T-helper 2 cell treated with Interferon-gamma antibody and Interleukin-4, amounts not matched to agents 5 μg/mL and 100 μg/mL, for 36 hours (primary cell): ENCODE data around the gene AATF.

Experiments
- DNase-seq: peaks from one replicate; pipeline ENCODE4 v3.0.0; 2021; ENCODE audit warnings: low spot score
- H3K27ac Mint-ChIP-seq: one replicate; pipeline ENCODE4 v1.8.0; 2021; ENCODE audit warnings: mild to moderate bottlenecking, mixed read lengths
- H3K27me3 Mint-ChIP-seq: one replicate; pipeline ENCODE4 v1.8.0; 2021; ENCODE audit warnings: low read depth, mixed read lengths
- H3K36me3 Mint-ChIP-seq: one replicate; pipeline ENCODE4 v1.8.0; 2021; ENCODE audit warnings: low read depth, mixed read lengths
- H3K4me1 Mint-ChIP-seq: one replicate; pipeline ENCODE4 v1.8.0; 2021; ENCODE audit warnings: low read depth, mixed read lengths
- H3K4me3 Mint-ChIP-seq: one replicate; pipeline ENCODE4 v1.8.0; 2022; ENCODE audit warnings: mild to moderate bottlenecking, moderate library complexity, mixed read lengths
- H3K9me3 Mint-ChIP-seq: one replicate; pipeline ENCODE4 v1.8.0; 2021; ENCODE audit warnings: mixed read lengths

The AATF gene

GRCh38 chr17:36972186-36972700 is 23.5 kb downstream of the AATF start:
- Mint-ChIP-seq H3K27me3 (no peaks in the 10 kb centered on the region), H3K27ac (no peak overlapping the region), H3K4me3 (no peak overlapping the region), H3K4me1 (peaks cover 15% of the 10 kb centered on the region), H3K9me3 (no peaks in the 10 kb centered on the region), H3K36me3 (peaks cover 31% of the 10 kb centered on the region)
- no peak for DNase-seq

- Mint-ChIP-seq H3K9me3 (no peaks in the 10 kb centered on the region), H3K27ac (no peak overlapping the region), H3K4me3 (no peak overlapping the region), H3K27me3 (no peaks in the 10 kb centered on the region), H3K4me1 (peaks cover 15% of the 10 kb centered on the region), H3K36me3 (peaks cover 24% of the 10 kb centered on the region)
- no peak for DNase-seq
Measured at GRCh38 chr17:36972905-36973304, 24.2 kb downstream of the AATF start.

GRCh38 chr17:36975922-36976515 is 27.3 kb downstream of the AATF start:
- H3K4me3 Mint-ChIP-seq, result no peak overlapping the region
- peaks cover 13% of the 10 kb centered on the region for H3K36me3 Mint-ChIP-seq
- no peaks in the 10 kb centered on the region for H3K27me3 Mint-ChIP-seq
- no peak for DNase-seq
- peaks cover 14% of the 10 kb centered on the region for H3K4me1 Mint-ChIP-seq
- H3K9me3 Mint-ChIP-seq, result no peaks in the 10 kb centered on the region
- no peak overlapping the region for H3K27ac Mint-ChIP-seq

DNA sequence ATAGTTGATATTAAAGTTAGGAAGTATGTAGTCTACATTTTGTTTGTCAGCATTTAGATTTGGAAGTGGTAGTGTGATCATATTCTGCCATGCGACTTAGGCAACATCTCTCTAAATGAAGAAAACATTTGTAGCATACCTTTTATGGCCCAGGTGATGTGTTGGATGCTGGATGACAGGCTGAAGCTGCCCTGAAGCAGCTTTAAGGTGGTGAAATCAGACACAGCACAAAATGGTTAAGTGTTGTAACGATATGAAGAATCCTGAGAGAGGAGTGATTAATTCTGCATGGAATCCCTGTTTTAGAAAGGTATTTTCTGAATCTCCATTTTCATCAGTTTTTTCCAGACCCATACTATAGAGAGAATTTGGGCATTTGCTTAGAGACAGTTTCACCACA is 28.3 kb downstream of the AATF start:
- Mint-ChIP-seq H3K4me3 (no peak overlapping the region), H3K9me3 (no peaks in the 10 kb centered on the region), H3K27me3 (no peaks in the 10 kb centered on the region), H3K36me3 (peaks cover 12% of the 10 kb centered on the region), H3K4me1 (peaks cover 14% of the 10 kb centered on the region), H3K27ac (no peak overlapping the region)
- no peak for DNase-seq

DNA sequence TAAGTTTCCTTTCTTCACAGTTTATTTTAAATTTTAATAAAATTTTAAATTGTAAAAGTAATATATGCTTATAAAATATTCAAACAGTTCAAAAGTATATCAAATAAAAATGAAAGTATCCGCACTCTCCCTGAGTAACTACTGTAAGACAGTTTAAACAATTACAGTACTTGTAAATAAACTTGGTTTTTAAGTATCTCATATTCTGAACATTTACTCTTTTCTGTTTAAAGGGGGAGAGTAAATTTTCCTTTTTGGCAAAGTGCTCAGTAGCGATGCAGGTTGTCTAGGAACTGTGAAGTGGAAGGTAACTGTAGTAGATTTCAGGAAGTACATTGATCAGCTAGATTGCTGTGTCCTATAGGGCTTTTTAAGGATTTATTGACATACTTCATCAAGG is 28.8 kb downstream of the AATF start:
- Mint-ChIP-seq H3K27ac (no peak overlapping the region), H3K27me3 (no peaks in the 10 kb centered on the region), H3K4me3 (no peak overlapping the region), H3K36me3 (peaks cover 14% of the 10 kb centered on the region), H3K9me3 (no peaks in the 10 kb centered on the region), H3K4me1 (peaks cover 14% of the 10 kb centered on the region)
- no peak for DNase-seq

DNA sequence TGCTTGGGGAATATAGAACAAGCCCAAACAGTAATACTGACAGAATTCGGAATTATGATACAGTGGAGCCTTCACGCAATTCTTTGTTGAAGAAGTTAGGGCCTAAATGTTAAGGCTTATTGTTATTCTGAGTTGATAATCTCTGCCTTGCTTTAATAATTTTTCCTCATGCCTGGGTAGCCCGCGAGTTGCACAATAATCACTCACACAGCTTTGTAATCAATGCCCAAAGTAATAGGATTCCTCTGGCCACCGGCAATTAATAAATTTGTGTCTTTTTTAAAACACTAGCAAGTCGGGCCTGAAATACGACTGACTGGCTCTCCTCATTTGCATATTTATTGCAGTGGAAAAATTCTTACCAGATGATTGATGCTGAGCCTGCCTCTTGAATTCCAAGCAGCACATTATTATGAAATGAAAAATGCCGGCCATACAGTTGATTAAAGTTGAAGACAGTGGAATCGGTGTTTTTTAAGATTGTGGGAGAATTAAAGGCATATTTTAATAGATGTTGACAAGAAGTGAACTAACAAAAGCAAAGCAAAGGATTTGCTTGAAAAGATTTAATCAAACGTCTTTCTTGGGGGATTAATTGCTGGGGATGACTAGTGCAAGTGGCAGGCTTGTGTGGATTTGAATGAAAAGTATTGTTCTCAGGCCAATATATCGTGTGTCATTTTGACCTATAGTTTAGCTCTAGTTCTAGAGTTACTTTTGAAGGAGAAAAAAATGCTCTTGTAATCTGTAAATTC is 30.2 kb downstream of the AATF start:
- Mint-ChIP-seq H3K27me3 (no peaks in the 10 kb centered on the region), H3K36me3 (peaks cover 14% of the 10 kb centered on the region), H3K9me3 (no peaks in the 10 kb centered on the region), H3K4me1 (peaks cover 11% of the 10 kb centered on the region), H3K4me3 (no peak overlapping the region), H3K27ac (no peak overlapping the region)
- DNase-seq, result no peak

- H3K36me3 Mint-ChIP-seq, result peaks cover 18% of the 10 kb centered on the region
- H3K4me1 Mint-ChIP-seq, result peaks cover 11% of the 10 kb centered on the region
Measured at GRCh38 chr17:36979565-36979941, 30.8 kb downstream of the AATF start.

GRCh38 chr17:36980280-36980761 is 31.6 kb downstream of the AATF start:
- H3K27ac Mint-ChIP-seq, result no peak overlapping the region
- no peak overlapping the region for H3K4me3 Mint-ChIP-seq
- peaks cover 18% of the 10 kb centered on the region for H3K36me3 Mint-ChIP-seq
- no peaks in the 10 kb centered on the region for H3K27me3 Mint-ChIP-seq
- H3K9me3 Mint-ChIP-seq, result no peaks in the 10 kb centered on the region
- H3K4me1 Mint-ChIP-seq, result peaks cover 10% of the 10 kb centered on the region
- no peak for DNase-seq

More at GRCh38 chr17:36979565-36979941, 30.8 kb downstream of the AATF start:
- DNase-seq, result no peak
- H3K27ac Mint-ChIP-seq, result no peak overlapping the region
- H3K27me3 Mint-ChIP-seq, result no peaks in the 10 kb centered on the region
- H3K9me3 Mint-ChIP-seq, result no peaks in the 10 kb centered on the region
- no peak overlapping the region for H3K4me3 Mint-ChIP-seq

- no peak for DNase-seq
- Mint-ChIP-seq H3K4me1 (peaks cover 9% of the 10 kb centered on the region), H3K9me3 (no peaks in the 10 kb centered on the region), H3K27ac (no peak overlapping the region), H3K4me3 (no peak overlapping the region), H3K36me3 (peaks cover 33% of the 10 kb centered on the region), H3K27me3 (no peaks in the 10 kb centered on the region)
Measured at GRCh38 chr17:36983618-36984017, 34.9 kb downstream of the AATF start.

GRCh38 chr17:36989173-36989572 is 40.4 kb downstream of the AATF start:
- Mint-ChIP-seq H3K9me3 (no peaks in the 10 kb centered on the region), H3K27me3 (no peaks in the 10 kb centered on the region), H3K27ac (no peak overlapping the region), H3K4me3 (no peak overlapping the region), H3K4me1 (peaks cover 1% of the 10 kb centered on the region), H3K36me3 (peaks cover 51% of the 10 kb centered on the region)
- DNase-seq, result no peak

DNA sequence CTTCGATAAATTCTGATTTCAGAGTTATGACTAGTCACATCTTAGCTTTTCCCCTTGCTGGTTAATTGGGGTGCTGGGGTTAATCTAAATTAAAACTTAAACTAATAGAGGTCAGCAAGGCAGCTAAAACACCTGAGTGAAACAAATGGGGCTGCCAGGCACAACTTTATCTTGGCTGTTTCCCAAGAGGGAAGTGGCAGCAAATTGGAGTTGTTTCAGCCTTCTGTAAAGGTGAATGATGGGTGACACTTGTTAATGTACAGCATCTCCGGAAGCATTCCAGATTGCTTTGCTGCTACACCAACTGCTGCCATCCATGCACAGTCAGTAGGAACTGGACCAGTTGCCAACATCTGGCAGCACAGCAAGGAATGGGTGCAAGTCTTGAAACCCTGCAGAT is 43.9 kb downstream of the AATF start:
- H3K27me3 Mint-ChIP-seq, result no peaks in the 10 kb centered on the region
- H3K4me3 Mint-ChIP-seq, result no peak overlapping the region
- DNase-seq, result no peak
- peaks cover 66% of the 10 kb centered on the region for H3K36me3 Mint-ChIP-seq
- no peaks in the 10 kb centered on the region for H3K4me1 Mint-ChIP-seq
- H3K27ac Mint-ChIP-seq, result no peak overlapping the region
- no peaks in the 10 kb centered on the region for H3K9me3 Mint-ChIP-seq

- Mint-ChIP-seq H3K9me3 (no peaks in the 10 kb centered on the region), H3K4me1 (no peaks in the 10 kb centered on the region), H3K27me3 (no peaks in the 10 kb centered on the region), H3K27ac (no peak overlapping the region), H3K4me3 (no peak overlapping the region), H3K36me3 (peaks cover 70% of the 10 kb centered on the region)
- no peak for DNase-seq
Measured at GRCh38 chr17:36993227-36993626, 44.5 kb downstream of the AATF start.

DNA sequence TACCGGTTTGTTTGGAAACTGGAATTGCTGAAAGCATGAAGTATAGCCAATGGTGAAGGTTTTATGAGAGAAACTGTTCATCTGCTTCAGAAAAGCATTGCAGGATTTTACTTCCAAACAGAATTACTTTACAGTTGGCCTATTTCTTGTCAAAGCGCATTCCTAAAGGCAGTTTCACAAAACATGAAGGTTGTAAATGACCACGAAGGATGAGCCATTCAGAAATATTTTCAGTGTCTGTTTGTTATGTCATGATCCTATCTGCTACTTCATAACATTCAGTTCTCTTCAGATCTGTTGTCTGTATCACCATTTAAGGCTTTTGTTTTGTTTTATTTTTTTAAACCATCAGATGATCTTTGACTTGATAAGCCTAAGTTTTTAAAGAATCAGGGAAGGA is 45.7 kb downstream of the AATF start:
- DNase-seq, result no peak
- Mint-ChIP-seq H3K36me3 (peaks cover 67% of the 10 kb centered on the region), H3K9me3 (peaks cover 1% of the 10 kb centered on the region), H3K4me3 (no peak overlapping the region), H3K27me3 (no peaks in the 10 kb centered on the region), H3K27ac (no peak overlapping the region), H3K4me1 (peaks cover under 1% of the 10 kb centered on the region)

GRCh38 chr17:36999471-36999870 is 50.7 kb downstream of the AATF start:
- H3K36me3 Mint-ChIP-seq, result peaks cover 75% of the 10 kb centered on the region
- H3K9me3 Mint-ChIP-seq, result peaks cover 24% of the 10 kb centered on the region
- H3K27me3 Mint-ChIP-seq, result no peaks in the 10 kb centered on the region
- no peak for DNase-seq
- no peak overlapping the region for H3K27ac Mint-ChIP-seq
- H3K4me3 Mint-ChIP-seq, result no peak overlapping the region
- H3K4me1 Mint-ChIP-seq, result peaks cover 5% of the 10 kb centered on the region
